Left hindlimb (tissue), 1 donor: ENCODE data around the gene RBM39.

ENCODE experiments used
- DNase-seq: peaks from one replicate; pipeline ENCODE4 v3.0.0-alpha.2; 2018

Gene RBM39

DNA sequence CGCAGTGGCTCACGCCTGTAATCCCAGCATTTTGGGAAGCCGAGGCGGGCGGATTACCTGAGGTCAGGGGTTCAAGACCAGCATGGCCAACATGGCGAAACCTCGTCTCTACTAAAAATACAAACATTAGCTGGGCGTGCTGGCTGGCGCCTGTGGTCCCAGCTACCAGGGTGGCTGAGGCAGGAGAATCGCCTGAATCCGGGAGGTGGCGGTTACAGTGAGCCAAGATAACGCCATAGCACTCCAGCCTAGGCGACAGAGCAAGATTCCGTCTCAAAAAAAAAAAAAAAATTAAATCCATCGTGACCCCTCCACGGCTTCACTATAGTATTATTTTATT is 76.1 kb downstream of the RBM39 start:
- DNase-seq, result no peak

DNA sequence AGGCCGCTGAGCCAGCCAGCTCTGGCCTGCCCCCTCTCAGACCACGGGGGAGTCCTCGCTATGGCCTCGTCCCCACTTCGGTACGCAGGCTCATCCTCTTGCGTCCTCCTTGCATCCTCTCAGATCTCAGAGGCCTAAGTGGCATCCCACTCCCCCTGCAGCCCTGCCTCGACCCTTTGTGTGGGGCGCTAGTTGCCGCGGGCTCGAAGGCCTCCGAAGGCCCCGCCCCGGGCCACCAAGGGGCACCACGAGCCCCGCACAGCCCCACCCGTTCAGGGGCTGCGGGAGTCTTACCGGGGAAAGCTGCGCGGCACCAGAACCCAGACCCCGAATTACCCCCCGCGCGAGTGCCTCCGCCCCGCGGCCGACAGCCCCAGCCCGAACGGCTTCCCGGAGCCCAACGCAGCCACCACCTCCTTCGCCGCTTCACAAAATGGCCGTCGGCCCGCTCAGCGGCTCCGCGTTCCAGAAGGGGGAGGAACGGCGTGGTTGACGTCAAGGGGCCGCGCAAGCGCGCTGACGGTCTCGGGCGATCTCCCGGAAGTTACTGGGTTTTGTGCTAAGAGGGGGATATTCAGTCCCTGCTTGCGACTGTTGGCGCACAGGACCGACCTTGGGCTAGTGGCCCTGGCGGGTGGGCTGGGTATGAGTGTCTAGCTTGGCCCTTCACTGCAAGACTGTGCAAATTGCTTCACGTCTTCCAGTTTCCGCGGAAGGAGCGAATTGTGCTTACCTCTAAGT is 77.4 kb downstream of the RBM39 start, which contains the start of the genes CPNE1 and RBM12:
Gene CPNE1 (minus strand): TSS at position 435 of the 741 bp plus-strand sequence. CDS start 31,977 bp downstream, outside the sequence.
Gene RBM12 (minus strand): TSS at position 435 of the 741 bp plus-strand sequence. CDS start 9,578 bp downstream, outside the sequence.
- peak; percentile 95 for DNase-seq

- peak; percentile 42 for DNase-seq
Measured at GRCh38 chr20:35663516-35664465, 78.3 kb downstream of the RBM39 start.

DNA sequence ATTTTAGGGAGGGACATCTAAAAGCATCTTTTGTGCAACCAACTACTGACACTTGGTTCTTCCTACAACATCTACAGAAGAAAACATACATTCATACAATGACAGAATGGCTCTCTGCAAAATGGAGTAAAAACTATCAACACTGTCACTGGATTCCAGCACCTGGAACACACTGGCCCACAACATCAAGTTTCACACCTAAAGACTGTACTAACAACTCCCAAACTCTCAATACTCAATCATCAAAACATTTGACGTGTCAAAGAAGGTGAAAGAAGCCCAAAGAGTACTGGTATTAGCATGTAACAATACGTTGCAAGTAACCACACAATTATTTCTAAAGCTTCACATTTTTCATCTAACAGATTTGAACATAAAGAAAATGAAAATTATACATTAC is 79.5 kb downstream of the RBM39 start:
- DNase-seq, result no peak

GRCh38 chr20:35661908-35662307 is 80.2 kb downstream of the RBM39 start:
- no peak for DNase-seq

DNA sequence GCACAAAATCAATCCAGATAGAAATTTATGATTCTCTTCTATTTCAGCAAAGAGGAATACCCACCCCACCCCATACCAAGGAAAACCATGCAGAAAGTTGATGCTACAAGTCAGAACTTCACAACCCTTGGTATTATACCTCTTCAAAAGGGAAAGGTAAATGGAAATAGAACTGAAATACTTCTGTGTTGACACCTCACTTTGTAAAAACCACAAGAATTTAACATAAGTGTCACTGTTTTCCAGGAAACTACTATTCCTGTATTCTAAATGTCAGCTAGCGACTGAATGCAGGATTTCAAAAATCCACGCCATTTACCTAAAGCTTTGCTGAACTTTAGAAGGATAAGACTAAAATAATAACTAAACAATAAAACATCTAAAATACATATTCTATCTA is 81.0 kb downstream of the RBM39 start:
- DNase-seq, result no peak

GRCh38 chr20:35660122-35660937 is 81.7 kb downstream of the RBM39 start:
- DNase-seq, result no peak

DNA sequence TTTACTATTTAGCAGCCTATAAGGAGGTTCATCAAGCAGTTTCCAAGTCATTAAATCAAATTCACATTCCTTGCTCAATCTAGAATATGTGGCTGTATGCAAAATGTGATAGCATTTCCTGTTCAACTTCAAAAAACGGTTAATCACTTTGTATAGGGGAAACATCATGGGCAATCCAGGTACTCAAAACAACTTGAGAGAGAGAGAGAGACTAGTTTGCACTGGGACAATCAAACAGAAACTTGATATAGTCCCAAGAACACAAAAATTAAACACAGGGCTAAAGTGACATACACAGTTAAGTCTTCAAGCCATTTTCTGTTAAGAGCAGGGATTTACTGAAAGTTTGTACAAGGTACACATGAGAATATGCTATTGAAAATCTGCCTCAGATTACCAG is 84.8 kb downstream of the RBM39 start:
- DNase-seq, result no peak

DNA sequence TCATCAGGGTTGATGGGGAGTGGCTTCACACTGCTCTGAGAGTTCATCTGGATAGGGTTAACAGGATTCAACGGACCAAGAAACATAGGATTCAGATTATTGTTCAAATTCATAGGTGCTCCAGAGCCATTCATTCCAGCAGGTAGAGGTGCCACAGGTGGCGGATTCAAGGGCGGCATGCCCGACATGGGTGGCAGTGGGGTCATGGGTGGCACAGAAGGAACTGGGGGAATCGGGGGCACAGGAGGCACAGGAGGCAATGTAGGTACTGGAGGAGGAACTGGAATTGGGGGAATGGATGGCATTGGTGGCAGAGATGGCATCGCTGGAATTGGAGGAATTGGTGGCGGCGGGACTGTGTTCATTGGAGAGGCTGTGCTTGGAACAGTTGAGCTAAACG is 87.6 kb downstream of the RBM39 start:
- no peak for DNase-seq

DNA sequence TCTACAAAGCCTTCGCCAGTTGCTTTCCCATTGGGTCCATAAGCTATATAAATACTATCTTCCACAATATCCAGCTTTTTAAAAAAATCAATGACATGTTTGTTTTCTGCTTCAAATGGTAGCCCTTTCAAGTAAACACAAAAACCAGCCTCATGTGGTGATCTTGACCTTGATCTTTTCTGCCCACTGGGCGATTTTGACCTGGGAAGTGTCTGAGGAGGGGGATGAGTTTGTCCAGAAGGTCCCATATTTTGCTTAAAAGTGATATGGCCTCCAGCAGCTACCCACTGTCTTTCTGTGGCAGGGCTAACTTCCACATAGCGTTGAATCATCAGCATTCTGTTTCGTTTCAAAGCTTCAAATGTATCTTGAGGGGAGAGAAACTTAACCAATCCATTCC is 88.2 kb downstream of the RBM39 start:
- no peak for DNase-seq
